AG08395 (cell line): Measurements from ENCODE around the gene SHISA9.

ENCODE experiments used
- DNase-seq: peaks from one replicate; pipeline ENCODE4 v3.0.0; 2012; ENCODE audit warnings: mixed read lengths, low spot score

SHISA9 gene

DNA sequence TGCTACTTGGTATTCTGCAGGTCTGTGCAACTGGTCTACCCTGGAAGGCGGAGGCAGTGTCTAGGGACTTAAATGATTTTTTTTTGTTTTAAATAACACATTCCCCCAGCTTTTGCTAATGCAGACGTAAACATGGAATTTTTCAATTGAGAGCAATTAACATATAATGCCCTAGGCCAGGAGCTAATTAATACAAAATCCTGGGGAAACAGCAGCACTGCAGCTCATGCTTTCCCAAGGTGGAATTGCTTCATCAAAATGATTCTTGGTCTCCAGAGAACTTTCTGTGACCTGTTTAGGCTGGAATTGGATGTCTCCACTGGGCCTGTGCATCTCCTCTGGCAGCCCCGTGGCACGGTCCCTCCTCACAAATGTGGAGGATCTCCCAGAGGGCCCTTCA lies 50.6 kb downstream of the SHISA9 start:
- no peak for DNase-seq

DNA sequence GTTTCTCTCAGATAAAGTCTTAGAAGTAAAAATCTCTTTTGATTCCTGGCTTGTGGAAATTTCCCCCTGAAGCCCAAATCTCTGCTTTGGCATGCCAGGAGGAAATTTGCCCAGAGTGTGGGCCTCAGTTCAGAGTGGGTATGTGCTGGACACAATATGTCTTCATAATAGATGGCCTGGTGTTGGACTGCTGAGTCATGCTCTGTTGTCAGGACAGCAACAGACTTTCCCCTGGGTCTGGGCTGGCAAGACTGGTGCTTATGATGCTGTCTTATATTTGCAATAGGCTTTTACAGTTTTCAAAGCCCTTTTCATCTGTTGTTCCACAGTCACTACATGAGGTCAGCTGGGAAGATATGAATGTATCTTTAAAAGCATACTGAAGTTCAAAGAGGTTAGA lies 57.0 kb downstream of the SHISA9 start:
- DNase-seq = no peak

GRCh38 chr16:12959072-12959471 lies 57.7 kb downstream of the SHISA9 start:
- DNase-seq = no peak

DNA sequence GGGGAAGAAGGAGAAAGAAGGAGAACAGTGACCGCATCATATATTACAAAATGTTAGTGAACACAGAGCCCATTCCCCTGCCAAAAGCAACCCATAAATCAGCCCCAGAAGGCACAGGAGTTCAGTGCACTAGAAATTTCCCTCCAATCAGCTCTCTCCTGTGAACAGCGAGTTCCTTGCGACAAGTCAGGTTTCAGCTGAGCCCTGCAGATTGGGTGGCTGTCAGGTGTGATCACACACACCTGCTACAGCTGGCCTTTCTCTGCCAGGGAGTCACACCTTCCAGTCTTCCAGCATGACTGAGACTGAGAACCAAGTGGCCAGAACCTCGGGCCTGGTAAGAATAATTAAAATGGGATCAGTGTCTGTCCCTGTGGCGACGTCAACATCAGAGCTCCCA lies 60.2 kb downstream of the SHISA9 start:
- DNase-seq = no peak

GRCh38 chr16:12964461-12964860 lies 63.1 kb downstream of the SHISA9 start:
- no peak for DNase-seq

DNA sequence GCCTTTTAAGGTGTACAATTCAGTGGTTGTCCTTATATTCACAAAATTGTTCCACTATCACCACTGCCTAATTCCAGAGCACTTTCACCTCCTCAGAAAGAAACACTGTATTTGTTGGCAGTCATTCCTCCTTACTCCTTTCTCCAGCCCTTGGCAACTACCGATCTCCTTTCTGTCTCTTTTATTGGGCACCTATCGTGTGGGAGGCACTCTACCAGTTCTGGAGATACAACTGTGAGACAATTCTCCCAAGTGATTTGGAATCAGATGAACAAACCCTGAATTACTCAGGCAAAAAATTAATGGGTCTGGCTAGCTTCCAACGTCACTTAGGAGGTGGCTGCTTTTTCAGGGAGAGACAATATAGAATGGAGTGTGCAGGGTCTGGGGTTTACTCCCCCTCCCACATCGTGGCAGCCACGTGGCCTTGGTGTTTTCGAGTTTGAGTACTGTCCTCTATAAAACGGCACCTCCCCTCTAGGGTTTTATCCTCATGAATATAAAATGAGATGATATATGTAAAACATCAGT lies 63.9 kb downstream of the SHISA9 start:
- no peak for DNase-seq

GRCh38 chr16:12971241-12971640 lies 69.8 kb downstream of the SHISA9 start:
- no peak for DNase-seq

- no peak for DNase-seq
Measured at GRCh38 chr16:12972246-12972645, 70.8 kb downstream of the SHISA9 start.

DNA sequence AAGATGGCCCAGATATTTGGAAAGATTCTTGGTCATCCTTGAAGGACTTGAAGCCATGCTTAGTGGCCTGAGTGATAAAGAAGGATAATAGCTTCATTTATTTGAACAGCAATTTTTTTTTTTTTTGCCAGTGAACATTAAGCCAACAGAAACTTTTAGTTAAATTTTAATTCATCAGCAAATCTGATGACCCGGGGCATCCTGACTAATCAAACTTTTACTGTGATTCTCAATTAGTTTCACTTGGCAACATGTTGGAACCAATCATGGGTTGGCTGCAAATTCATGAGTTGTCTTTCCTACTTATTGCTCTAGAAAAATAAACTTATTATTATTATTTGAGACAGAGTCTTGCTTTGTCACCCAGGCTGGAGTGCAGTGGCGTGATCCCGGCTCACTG lies 74.4 kb downstream of the SHISA9 start:
- no peak for DNase-seq

DNA sequence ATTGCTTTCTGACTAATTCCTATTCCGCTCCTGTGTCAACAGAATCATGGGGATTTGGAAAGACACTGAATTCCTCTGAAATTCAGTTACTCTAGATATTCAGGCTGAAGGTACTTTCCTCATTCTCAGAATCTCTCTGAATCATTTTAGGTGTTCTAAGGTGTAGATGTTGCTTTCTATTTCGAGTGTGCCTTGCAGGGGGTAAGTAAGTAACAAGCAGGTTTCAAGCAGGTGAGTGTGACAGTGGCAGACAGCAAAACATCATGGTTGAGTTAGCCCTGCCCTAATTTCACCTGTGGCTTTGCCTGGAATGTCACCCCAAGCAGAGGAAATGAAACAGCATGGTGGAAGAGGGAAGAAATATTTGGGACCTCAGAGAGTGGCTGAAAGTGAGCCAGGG lies 75.1 kb downstream of the SHISA9 start:
- DNase-seq = no peak

DNA sequence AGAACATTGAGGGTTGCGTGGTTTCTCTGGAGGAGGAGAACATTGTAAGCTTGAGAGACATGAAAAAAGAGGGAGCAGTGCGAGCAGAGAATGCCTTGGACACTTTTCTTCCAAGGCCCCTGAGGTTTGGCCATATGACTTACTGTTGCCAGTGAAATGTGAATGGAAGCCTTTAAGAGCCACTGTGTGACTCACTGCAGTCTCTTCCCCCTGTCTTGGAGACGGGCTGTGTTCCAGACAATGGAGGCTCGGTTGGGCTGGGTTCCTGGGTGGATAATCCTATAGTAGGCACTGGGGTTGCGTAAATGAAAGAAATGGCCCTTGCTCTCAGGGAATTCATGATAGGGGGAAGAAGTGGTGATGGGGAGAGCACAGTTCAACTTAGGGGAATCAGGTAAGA lies 75.5 kb downstream of the SHISA9 start:
- DNase-seq = no peak

DNA sequence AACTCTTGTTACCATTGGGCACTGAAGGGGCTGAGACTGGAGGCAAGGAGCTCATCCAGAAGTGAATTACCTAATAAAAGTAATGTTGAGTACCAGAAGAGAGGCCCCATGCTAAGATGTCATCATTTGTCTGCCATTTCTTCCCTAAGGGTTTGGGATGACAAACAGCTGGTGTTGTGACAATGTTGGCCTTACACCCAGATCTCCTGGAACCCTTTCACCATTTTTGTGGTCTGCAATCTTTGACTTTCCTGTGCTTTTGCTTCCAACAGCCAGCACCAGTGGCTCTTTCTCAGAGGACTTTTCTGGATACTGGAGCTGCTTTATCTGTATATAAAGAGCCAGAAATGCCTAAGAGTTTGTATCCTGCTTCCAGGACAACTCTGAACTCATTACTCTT lies 84.1 kb downstream of the SHISA9 start:
- no peak for DNase-seq

- DNase-seq = no peak
Measured at GRCh38 chr16:12988071-12988470, 86.7 kb downstream of the SHISA9 start.

DNA sequence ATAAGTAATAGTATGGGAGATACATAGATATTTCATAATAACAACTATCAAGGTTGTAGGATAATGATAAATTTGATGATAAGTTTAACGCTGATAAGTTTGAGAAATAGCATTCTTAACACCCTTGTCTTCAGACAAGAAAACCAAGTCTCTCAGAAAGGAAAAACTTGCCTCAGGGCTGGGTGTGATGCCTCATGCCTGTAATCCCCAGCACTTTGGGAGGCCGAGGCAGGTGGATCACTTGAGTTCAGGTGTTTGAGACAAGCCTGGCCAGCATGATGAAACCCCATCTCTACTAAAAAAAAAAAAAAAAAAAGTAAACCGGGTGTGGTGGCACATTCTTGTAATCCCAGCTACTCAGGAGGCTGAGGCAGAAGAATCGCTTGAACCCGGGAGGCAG lies 90.7 kb downstream of the SHISA9 start:
- no peak for DNase-seq

DNA sequence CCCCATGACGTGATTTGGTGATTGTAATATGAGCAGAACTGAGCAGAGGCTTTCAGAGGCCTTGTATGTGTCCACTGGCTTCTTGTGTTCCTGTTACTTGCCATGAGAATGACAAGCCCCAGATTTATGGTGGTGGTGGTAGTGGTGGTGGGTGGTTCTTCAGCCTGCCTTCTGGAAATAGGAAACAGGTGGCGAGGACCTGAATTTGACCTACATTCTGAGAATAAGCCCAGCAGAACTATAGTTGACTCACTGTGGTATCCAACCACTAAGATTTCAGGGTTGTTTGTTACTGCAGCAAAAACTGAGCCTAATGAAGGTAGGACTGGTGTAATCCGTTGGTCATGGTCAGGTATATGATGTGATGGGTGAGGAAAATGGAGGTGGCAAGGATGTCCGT lies 93.0 kb downstream of the SHISA9 start:
- no peak for DNase-seq

DNA sequence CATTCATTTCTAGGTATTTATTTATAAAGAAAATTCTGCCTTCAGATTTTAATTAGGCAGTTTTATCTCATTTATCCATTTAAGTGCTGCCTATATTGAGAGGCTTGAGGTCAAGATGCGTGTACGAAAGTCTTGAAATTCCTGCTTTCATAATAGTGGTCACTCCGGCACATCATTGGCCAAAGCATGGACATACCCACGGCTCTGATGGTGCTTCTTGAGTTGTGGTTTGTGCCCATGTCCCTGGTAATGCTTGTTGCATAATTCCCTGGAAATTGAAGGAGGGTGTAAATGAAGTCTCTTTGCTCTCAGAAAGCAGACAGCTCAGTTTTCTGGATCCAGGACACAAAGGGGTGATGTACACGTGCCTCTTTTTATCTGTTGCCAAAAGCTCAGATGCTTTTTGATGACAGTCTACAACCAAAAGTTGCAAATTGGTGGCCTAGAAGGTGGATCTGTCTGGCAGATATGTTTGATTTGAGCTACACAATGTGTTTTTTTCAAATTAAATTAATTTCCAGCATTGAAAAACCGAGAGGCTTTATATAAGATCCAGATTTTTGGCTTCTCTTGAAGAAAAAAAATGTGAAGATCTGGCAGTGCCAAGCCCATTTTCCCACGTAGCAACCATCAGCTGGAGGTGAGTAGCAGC lies 94.4 kb downstream of the SHISA9 start:
- no peak for DNase-seq

DNA sequence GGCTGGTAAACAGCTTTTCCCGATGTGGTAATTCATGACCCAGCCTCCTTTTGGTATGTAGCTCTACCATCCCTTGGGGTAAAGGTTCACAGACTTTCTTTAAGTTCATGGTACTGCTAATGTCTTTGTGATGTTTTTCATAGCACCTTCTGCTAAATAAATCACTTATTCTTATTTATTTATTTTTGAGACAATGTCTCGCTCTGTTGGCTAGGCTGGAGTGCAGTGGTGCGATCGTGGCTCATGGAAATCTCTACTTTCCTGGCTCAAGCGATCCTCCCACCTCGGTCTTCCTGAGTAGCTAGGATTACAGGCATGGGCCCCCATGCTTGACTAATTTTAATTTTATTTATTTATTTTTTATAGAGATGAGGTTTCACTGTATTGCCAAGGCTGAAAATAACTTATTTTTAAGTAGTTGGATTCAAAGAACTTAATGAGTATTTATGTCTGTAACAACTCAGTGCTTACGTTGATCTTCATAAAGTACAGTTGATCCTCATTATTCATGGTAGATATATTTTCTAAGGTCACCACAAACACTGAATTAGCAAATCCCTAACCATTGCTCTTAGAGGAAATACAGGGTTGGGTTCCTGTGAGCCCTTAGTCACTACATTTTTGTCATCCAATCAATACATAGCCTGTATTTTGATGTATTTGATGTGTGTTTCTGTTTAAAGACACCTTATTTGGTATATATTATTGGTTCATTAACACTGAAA lies 97.1 kb downstream of the SHISA9 start:
- no peak for DNase-seq

DNA sequence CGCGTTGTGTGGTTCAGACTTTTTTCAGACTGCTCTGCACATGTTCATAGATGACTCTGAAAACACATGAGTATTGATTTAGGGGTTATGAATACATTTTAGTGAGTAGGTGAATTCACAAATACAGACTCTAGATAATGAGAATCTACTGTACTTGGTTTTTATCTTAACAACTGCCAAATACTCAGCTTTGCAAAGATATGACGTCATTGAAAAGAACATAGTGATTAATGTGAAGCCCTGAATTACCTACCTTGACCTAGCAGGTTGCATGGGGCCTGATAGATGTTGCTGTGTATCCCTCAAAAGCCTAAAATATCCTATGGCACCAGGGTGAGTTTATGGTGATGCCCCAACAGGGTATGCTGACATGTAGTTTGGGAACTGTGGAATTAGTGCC lies 98.0 kb downstream of the SHISA9 start:
- DNase-seq = no peak

- no peak for DNase-seq
Measured at GRCh38 chr16:13005721-13006247, 104.4 kb downstream of the SHISA9 start.

- no peak for DNase-seq
Measured at GRCh38 chr16:13012601-13013000, 111.2 kb downstream of the SHISA9 start.

DNA sequence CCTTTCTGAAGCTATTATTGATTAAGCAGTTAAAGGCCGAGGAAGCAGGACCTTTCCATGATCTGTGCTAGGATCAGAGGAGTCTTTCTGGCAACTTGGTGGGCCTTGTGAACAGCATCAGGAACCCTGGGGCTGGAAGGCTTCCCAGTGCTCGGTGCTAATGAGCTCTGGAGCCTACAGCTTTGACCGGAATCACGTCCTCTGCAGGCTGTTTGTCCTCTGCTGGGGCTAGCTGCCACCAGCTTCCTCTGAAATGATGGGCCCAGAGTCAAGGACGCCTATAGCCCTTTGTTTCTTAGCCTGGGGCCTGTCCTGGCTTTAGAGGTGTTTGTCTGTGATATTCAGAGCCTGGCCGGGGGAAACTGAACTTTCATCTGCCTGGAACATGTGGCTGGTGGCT lies 111.6 kb downstream of the SHISA9 start:
- DNase-seq = no peak

DNA sequence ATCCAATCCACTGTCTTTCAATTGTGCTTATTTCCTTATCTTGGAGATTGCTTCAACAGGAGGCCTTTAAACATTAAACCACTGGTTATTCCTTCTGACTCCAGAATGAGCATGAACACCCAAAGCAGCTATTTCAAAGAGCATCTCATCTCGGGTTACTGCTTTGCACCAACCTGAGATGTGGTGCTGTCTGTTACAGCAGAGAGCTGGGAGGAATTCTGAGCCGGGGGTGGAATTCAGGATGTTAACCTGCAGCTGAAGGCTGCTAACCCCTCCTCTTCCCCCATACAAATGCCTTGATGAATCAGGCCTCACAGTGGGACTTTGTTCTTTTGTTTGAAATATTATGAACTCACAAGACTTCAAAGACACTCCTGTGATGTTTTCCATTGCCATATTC lies 113.1 kb downstream of the SHISA9 start:
- DNase-seq = no peak

GRCh38 chr16:13018026-13018425 lies 116.6 kb downstream of the SHISA9 start:
- no peak for DNase-seq

DNA sequence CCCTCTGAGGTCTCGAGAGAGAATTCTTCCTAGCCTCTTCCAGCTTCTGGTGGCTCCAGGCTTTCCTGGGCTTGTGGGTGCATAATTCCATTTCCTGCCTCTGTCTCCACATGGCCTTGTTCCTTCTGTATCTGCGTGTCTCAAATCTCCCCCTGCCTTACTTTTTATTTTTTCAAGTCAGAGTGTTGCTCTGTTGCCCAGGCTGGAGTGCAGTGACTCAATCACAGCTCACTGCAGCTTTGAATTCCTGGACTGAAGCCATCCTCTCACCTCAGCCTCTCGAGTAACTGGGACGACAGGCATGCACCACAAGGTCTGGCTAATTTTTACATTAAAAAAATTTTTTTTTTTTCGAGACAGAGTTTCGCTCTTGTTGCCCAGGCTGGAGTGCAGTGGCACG lies 120.6 kb downstream of the SHISA9 start:
- no peak for DNase-seq
